CD14-positive monocyte (primary cell): ENCODE data around the gene CTDSPL. TPM values are rescaled to one million over a fixed set of nuclear protein-coding genes. Genes with fewer than 3 reads are reported as not detected.
"Not testable (repeated sequence)": the region's sequence is repeated elsewhere in the genome, so short reads cannot be mapped to it uniquely, and the experiment has no call there.

ENCODE experiments used
- DNase-seq, 3 donors: peaks; one replicate each; pipeline ENCODE4 v3.0.0-alpha.2; 2011 to 2022
- H2AFZ ChIP-seq: 2 replicates; pipeline ENCODE4 v1.6.0; 2012; ENCODE audit warnings: mild to moderate bottlenecking, low read depth, low read length, inconsistent platforms; ENCODE audit not compliant: insufficient read depth, poor library complexity, severe bottlenecking
- H3K27ac ChIP-seq, 2 donors: 1 replicate in 1 of 2; 2 replicates in 1 of 2; pipeline ENCODE4 v1.5.1; 2012 to 2013; ENCODE audit warnings: low read length in 2 of 2, control low read depth in 1 of 2, inconsistent platforms in 1 of 2, low read depth in 1 of 2, mild to moderate bottlenecking in 1 of 2
- H3K27me3 ChIP-seq, 2 donors: one replicate each; pipeline versions ENCODE4 v1.6.0 to v1.6.1; 2011 to 2013; ENCODE audit warnings: low read length in 2 of 2; ENCODE audit not compliant: control insufficient read depth in 2 of 2, insufficient read depth in 2 of 2
- H3K36me3 ChIP-seq, 2 donors: replicated peaks in 1 of 2; 1 replicate in 1 of 2; 2 replicates in 1 of 2; pipeline versions ENCODE4 v1.5.1 to v1.6.1; 2012 to 2013; ENCODE audit warnings: low read length in 2 of 2, control low read depth in 1 of 2, inconsistent platforms in 1 of 2, mild to moderate bottlenecking in 1 of 2; ENCODE audit not compliant: insufficient read depth in 2 of 2, control insufficient read depth in 1 of 2
- H3K4me1 ChIP-seq, 2 donors: 1 replicate in 1 of 2; 2 replicates in 1 of 2; pipeline versions ENCODE4 v1.5.1 to v1.6.1; 2012 to 2013; ENCODE audit warnings: low read length in 2 of 2, control low read depth in 1 of 2, inconsistent platforms in 1 of 2, mild to moderate bottlenecking in 1 of 2, moderate library complexity in 1 of 2; ENCODE audit not compliant: insufficient read depth in 2 of 2, control insufficient read depth in 1 of 2
- H3K4me2 ChIP-seq: replicated peaks from 2 replicates; pipeline ENCODE3; 2012; ENCODE audit warnings: low read length, moderate library complexity, mild to moderate bottlenecking; ENCODE audit not compliant: poor library complexity, severe bottlenecking; ENCODE audit errors: extremely low read depth
- H3K4me3 ChIP-seq, 3 experiments: fragments of 200-600 bp in 1 of 3; sonication (generic) in 1 of 3; replicated peaks in 1 of 3; 1 replicate in 2 of 3; 2 replicates in 1 of 3; pipeline ENCODE4 v1.5.1; 2011 to 2013; ENCODE audit warnings: low read length in 3 of 3, mild to moderate bottlenecking in 3 of 3, control low read depth in 2 of 3, low read depth in 2 of 3, inconsistent platforms in 1 of 3, moderate library complexity in 1 of 3
- H3K79me2 ChIP-seq: 2 replicates; pipeline ENCODE4 v1.6.0; 2012; ENCODE audit warnings: mild to moderate bottlenecking, control low read depth, inconsistent platforms, low read length, moderate library complexity; ENCODE audit not compliant: insufficient read depth
- H3K9ac ChIP-seq: 2 replicates; pipeline ENCODE4 v1.6.0; 2017; ENCODE audit warnings: low read length, mild to moderate bottlenecking; ENCODE audit not compliant: insufficient read depth, poor library complexity, severe bottlenecking
- H3K9me3 ChIP-seq, 2 donors: replicated peaks in 1 of 2; 1 replicate in 1 of 2; 2 replicates in 1 of 2; pipeline versions ENCODE4 v1.5.1 to v1.6.1; 2012 to 2013; ENCODE audit warnings: low read length in 2 of 2, control low read depth in 1 of 2; ENCODE audit not compliant: control insufficient read depth in 1 of 2, insufficient read depth in 1 of 2
- H4K20me1 ChIP-seq: 2 replicates; pipeline ENCODE4 v1.6.0; 2012; ENCODE audit warnings: mild to moderate bottlenecking, low read length, control low read depth, moderate library complexity; ENCODE audit not compliant: insufficient read depth
- H3K27ac Mint-ChIP-seq, 7 donors: one replicate each; pipeline ENCODE4 v1.8.0; 2020; ENCODE audit warnings: mild to moderate bottlenecking in 7 of 7, mixed read lengths in 7 of 7, moderate library complexity in 6 of 7, inconsistent platforms in 2 of 7
- H3K27me3 Mint-ChIP-seq, 3 donors: one replicate each; pipeline ENCODE4 v1.8.0; 2021 to 2022; ENCODE audit warnings: low read depth in 3 of 3, mild to moderate bottlenecking in 3 of 3, mixed read lengths in 3 of 3, moderate library complexity in 3 of 3, inconsistent platforms in 1 of 3
- H3K36me3 Mint-ChIP-seq, 2 donors: one replicate each; pipeline ENCODE4 v1.8.0; 2020; ENCODE audit warnings: mixed read lengths in 2 of 2, inconsistent platforms in 1 of 2, mild to moderate bottlenecking in 1 of 2
- H3K4me1 Mint-ChIP-seq: one replicate; pipeline ENCODE4 v1.8.0; 2020; ENCODE audit warnings: mild to moderate bottlenecking, mixed read lengths
- H3K4me3 Mint-ChIP-seq, 2 donors: one replicate each; pipeline ENCODE4 v1.8.0; 2020; ENCODE audit warnings: mild to moderate bottlenecking in 2 of 2, mixed read lengths in 2 of 2, moderate library complexity in 1 of 2
- H3K9me3 Mint-ChIP-seq, 7 donors: one replicate each; pipeline ENCODE4 v1.8.0; 2020 to 2022; ENCODE audit warnings: mixed read lengths in 7 of 7, mild to moderate bottlenecking in 6 of 7, moderate library complexity in 6 of 7, inconsistent platforms in 2 of 7
- WGBS: methylation state at CpG from one replicate; pipeline ENCODE4 v1.1.5; 2013; ENCODE audit warnings: missing lambda C conversion rate; ENCODE audit not compliant: insufficient coverage; 5-methylcytosine and 5-hydroxymethylcytosine counted together
- intact Hi-C, 2 donors: fragments of 100-400 bp; cut with micrococcal nuclease; formaldehyde crosslinking; loops; one replicate each; pipeline versions ENCODE4 v1.15.0 to v1.15.1; 2023
- polyA plus RNA-seq, 3 donors: library from polyadenylated mRNA; depleted of rRNA in 1 of 3; unstranded in 2 of 3; stranded (reverse) in 1 of 3; fragments of 300-500 nt in 2 of 3; fragments of >200 nt in 1 of 3; fragmentation: Illumina TruSeq in 2 of 3; gene quantifications; 1 replicate in 2 of 3; 2 replicates in 1 of 3; pipeline ENCODE4 v1.2.3, GENCODE V29; 2012 to 2021
- TF ChIP-seq, protein P1 (sequence below): fragments of 200-600 bp; IDR thresholded peaks from one replicate; pipeline ENCODE4 v1.8.0; 2022; ENCODE audit warnings: antibody characterized with exemption, mild to moderate bottlenecking

CTDSPL gene
- polyA plus RNA-seq, 3 donors: 0.15 to 0.69 (median 0.33) TPM

DNA sequence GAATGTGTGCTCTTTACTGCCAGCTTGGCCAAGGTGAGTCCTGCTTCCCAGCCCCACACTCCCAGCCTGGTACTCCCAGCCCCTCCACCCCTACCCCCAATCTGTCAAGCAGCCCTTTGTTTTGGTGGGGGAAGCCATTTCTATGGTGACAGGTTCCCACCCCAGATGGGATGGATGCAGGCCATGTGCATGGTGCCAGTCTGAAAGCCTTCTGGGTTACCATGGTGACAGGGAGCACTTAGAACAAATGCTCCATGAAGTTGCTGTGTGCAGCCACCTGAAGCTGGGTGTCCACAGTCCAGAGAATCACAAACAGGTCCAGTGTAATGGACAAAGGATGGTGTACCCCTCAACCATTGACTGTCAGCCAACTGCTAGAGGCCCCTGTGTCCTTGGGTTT lies 109.8 kb downstream of the CTDSPL start:
- no peak overlapping the region for H3K4me3 Mint-ChIP-seq
- TF ChIP-seq, protein P1, sequence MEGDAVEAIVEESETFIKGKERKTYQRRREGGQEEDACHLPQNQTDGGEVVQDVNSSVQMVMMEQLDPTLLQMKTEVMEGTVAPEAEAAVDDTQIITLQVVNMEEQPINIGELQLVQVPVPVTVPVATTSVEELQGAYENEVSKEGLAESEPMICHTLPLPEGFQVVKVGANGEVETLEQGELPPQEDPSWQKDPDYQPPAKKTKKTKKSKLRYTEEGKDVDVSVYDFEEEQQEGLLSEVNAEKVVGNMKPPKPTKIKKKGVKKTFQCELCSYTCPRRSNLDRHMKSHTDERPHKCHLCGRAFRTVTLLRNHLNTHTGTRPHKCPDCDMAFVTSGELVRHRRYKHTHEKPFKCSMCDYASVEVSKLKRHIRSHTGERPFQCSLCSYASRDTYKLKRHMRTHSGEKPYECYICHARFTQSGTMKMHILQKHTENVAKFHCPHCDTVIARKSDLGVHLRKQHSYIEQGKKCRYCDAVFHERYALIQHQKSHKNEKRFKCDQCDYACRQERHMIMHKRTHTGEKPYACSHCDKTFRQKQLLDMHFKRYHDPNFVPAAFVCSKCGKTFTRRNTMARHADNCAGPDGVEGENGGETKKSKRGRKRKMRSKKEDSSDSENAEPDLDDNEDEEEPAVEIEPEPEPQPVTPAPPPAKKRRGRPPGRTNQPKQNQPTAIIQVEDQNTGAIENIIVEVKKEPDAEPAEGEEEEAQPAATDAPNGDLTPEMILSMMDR: no peak
- H3K27me3 Mint-ChIP-seq: peaks cover 0 to 2% (median 0%) of the 10 kb centered on the region in 3 donors
- H3K9me3 Mint-ChIP-seq: no peaks in the 10 kb centered on the region
- no peak for DNase-seq
- Histone ChIP-seq H3K4me1 (peaks cover 0 to 3% of the 10 kb centered on the region in 2 donors), H2AFZ (no peak overlapping the region), H3K9me3 (no peaks in the 10 kb centered on the region), H3K27me3 (no peaks in the 10 kb centered on the region), H3K36me3 (no peaks in the 10 kb centered on the region), H3K27ac (no peak overlapping the region), H3K9ac (no peak overlapping the region), H3K4me2 (no peak overlapping the region), H3K4me3 (no peak overlapping the region), H3K79me2 (no peaks in the 10 kb centered on the region), H4K20me1 (no peaks in the 10 kb centered on the region)
- no peak overlapping the region for H3K27ac Mint-ChIP-seq
- intact Hi-C loops: loop anchor here (5.0 to 10.0 kb wide), 2 partner anchors 71 to 143 kb away; no protein-coding TSS in a partner anchor
- H3K4me1 Mint-ChIP-seq: peaks cover 4% of the 10 kb centered on the region
- peaks cover 0 to 3% of the 10 kb centered on the region in 2 donors for H3K36me3 Mint-ChIP-seq

DNA sequence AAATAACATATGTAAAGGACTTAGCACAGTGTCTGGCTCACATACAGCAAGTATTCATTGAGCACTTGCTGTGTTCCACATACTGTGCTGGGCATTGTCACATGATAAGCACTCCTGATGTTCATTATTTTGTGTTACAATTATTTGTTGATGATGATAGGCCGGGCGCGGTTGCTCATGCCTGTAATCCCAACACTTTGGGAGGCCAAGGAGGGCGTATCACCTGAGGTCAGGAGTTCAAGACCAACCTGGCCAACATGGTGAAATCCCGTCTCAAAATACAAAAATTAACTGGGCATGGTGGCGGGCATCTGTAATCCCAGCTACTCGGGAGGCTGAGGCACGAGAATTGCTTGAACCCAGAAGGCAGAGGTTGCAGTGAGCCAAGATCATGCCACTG lies 110.4 kb downstream of the CTDSPL start:
- H3K27ac Mint-ChIP-seq, H3K4me3 ChIP-seq, H3K4me3 Mint-ChIP-seq: not testable (repeated sequence)

More for the DNA sequence above, 110.4 kb downstream of the CTDSPL start:
- not testable (repeated sequence) for H4K20me1 ChIP-seq, H3K4me1 ChIP-seq, H3K4me2 ChIP-seq, H3K36me3 ChIP-seq, H3K27me3 Mint-ChIP-seq, H3K4me1 Mint-ChIP-seq, H3K9me3 ChIP-seq, H3K9ac ChIP-seq, H3K9me3 Mint-ChIP-seq, H3K27me3 ChIP-seq, H3K36me3 Mint-ChIP-seq, H2AFZ ChIP-seq, H3K27ac ChIP-seq, DNase-seq, H3K79me2 ChIP-seq
- intact Hi-C loops: loop anchor here (5.0 to 10.0 kb wide), 2 partner anchors 70 to 143 kb away; no protein-coding TSS in a partner anchor
- WGBS: 100% methylated on average over 5 of the region's 8 CpGs
